Neural progenitor cell (in vitro differentiated cells): ENCODE results near the gene HIBADH. TPM values are rescaled to one million over a fixed set of nuclear protein-coding genes. Genes with fewer than 3 reads are reported as not detected.

Experiments
- DNase-seq: peaks from one replicate; pipeline ENCODE4 v3.0.0-alpha.2; 2016; ENCODE audit warnings: low spot score
- H2AFZ ChIP-seq: fragments of 200-600 bp; sonication (generic); replicated peaks from 2 replicates; pipeline ENCODE4 v1.6.1; 2016; ENCODE audit warnings: antibody characterized with exemption
- H3F3A ChIP-seq: fragments of 200-600 bp; sonication (generic); 2 replicates; pipeline ENCODE4 v1.6.1; 2016; ENCODE audit warnings: antibody characterized with exemption, low read depth
- H3K27ac ChIP-seq: fragments of 200-600 bp; sonication (generic); 2 replicates; pipeline ENCODE4 v1.5.1; 2016; ENCODE audit warnings: mild to moderate bottlenecking
- H3K27me3 ChIP-seq: fragments of 200-600 bp; sonication (generic); 2 replicates; pipeline ENCODE4 v1.6.1; 2016; ENCODE audit warnings: mild to moderate bottlenecking, moderate library complexity
- H3K36me3 ChIP-seq: fragments of 200-600 bp; sonication (generic); 2 replicates; pipeline ENCODE4 v1.5.1; 2016
- H3K4me1 ChIP-seq: fragments of 200-600 bp; sonication (generic); 2 replicates; pipeline ENCODE4 v1.6.1; 2016; ENCODE audit warnings: mixed run types
- H3K4me2 ChIP-seq: fragments of 200-600 bp; sonication (generic); 2 replicates; pipeline ENCODE4 v1.6.1; 2016
- H3K4me3 ChIP-seq: fragments of 200-600 bp; sonication (generic); 2 replicates; pipeline ENCODE4 v1.5.1; 2016
- H3K79me2 ChIP-seq: fragments of 200-600 bp; sonication (generic); 2 replicates; pipeline ENCODE4 v1.6.1; 2016; ENCODE audit warnings: low read depth
- H3K9ac ChIP-seq: fragments of 200-600 bp; sonication (generic); 2 replicates; pipeline ENCODE4 v1.6.1; 2016
- H3K9me3 ChIP-seq: fragments of 200-600 bp; sonication (generic); 2 replicates; pipeline ENCODE4 v1.5.1; 2016; ENCODE audit warnings: low read depth
- H4K20me1 ChIP-seq: fragments of 200-600 bp; sonication (generic); 2 replicates; pipeline ENCODE4 v1.6.1; 2016; ENCODE audit warnings: low read depth
- H3K27ac Mint-ChIP-seq: 3 replicates; pipeline ENCODE4 v1.8.0; 2021; ENCODE audit warnings: mixed read lengths
- H3K27me3 Mint-ChIP-seq: 2 replicates; pipeline ENCODE4 v1.8.0; 2022; ENCODE audit warnings: low read depth, mild to moderate bottlenecking, inconsistent platforms, moderate library complexity, mixed read lengths; ENCODE audit not compliant: insufficient read depth
- H3K36me3 Mint-ChIP-seq: 3 replicates; pipeline ENCODE4 v1.8.0; 2021; ENCODE audit warnings: mixed read lengths
- H3K4me1 Mint-ChIP-seq: 3 replicates; pipeline ENCODE4 v1.8.0; 2021; ENCODE audit warnings: mixed read lengths
- H3K4me3 Mint-ChIP-seq: 3 replicates; pipeline ENCODE4 v1.8.0; 2021; ENCODE audit warnings: mild to moderate bottlenecking, moderate library complexity, mixed read lengths
- H3K9me3 Mint-ChIP-seq: 3 replicates; pipeline ENCODE4 v1.8.0; 2020; ENCODE audit warnings: mixed read lengths
- EZH2 ChIP-seq: fragments of 200-600 bp; sonication (generic); IDR thresholded peaks from 2 replicates; pipeline ENCODE4 v1.6.1; 2017; ENCODE audit warnings: antibody characterized with exemption, mild to moderate bottlenecking, moderate library complexity
- EZH2phosphoT487 ChIP-seq: fragments of 200-600 bp; sonication (generic); IDR thresholded peaks from 2 replicates; pipeline ENCODE4 v1.6.1; 2017; ENCODE audit warnings: antibody characterized with exemption
- total RNA-seq: library from RNA; depleted of rRNA; stranded (reverse); fragments of >200 nt; gene quantifications from 2 replicates; pipeline ENCODE4 v1.2.3, GENCODE V29; 2015; ENCODE audit warnings: low replicate concordance
- TF ChIP-seq, protein P1 (sequence below): fragments of 200-600 bp; sonication (generic); IDR thresholded peaks from 2 replicates; pipeline ENCODE4 v1.5.1; 2017; ENCODE audit warnings: antibody characterized with exemption, mild to moderate bottlenecking

HIBADH gene
- total RNA-seq, 1 donor from 2014 or later, result 88.6 TPM

DNA sequence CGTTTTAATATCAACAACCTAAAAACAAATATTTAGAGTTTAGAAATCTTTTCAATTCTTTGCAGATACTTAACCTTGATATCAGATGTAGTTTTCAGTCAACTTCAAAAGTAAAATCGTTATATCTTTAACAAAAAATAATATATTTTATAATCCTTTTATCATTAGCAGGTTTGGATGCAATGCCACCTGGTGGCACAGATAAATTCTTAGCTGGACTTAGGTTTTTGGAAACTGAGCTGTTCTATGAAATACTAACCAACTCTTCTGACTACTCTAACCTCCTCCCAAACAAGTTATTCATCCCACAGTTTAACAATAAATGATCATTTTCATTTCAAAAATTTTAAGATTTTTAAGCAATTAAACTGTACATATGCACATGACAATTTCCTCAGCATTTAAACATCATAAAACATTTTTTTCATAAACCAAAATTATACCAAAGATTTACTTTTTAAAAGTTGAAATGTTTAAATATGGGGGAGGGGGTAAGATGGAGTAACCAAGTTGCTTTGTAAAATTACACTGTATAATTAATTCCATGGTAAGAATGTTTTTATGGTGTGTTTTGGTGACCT is 56.9 kb downstream of the HIBADH start:
- H3K27me3 Mint-ChIP-seq, result no peaks in the 10 kb centered on the region
- peak overlapping the region; percentile 54 for H3K4me3 Mint-ChIP-seq
- peaks cover 7% of the 10 kb centered on the region for H3K36me3 Mint-ChIP-seq
- Histone ChIP-seq H3K4me2 (no peak overlapping the region), H2AFZ (no peak overlapping the region), H3K9me3 (no peaks in the 10 kb centered on the region), H3K9ac (no peak overlapping the region), H3K27me3 (no peaks in the 10 kb centered on the region), H3F3A (peaks cover 31% of the 10 kb centered on the region), H4K20me1 (peaks cover 13% of the 10 kb centered on the region), H3K27ac (no peak overlapping the region), H3K4me1 (peaks cover 53% of the 10 kb centered on the region), H3K79me2 (peaks cover 42% of the 10 kb centered on the region), H3K36me3 (no peaks in the 10 kb centered on the region), H3K4me3 (no peak overlapping the region)
- DNase-seq, result peak; percentile 18
- H3K9me3 Mint-ChIP-seq, result no peaks in the 10 kb centered on the region
- TF ChIP-seq, protein P1, sequence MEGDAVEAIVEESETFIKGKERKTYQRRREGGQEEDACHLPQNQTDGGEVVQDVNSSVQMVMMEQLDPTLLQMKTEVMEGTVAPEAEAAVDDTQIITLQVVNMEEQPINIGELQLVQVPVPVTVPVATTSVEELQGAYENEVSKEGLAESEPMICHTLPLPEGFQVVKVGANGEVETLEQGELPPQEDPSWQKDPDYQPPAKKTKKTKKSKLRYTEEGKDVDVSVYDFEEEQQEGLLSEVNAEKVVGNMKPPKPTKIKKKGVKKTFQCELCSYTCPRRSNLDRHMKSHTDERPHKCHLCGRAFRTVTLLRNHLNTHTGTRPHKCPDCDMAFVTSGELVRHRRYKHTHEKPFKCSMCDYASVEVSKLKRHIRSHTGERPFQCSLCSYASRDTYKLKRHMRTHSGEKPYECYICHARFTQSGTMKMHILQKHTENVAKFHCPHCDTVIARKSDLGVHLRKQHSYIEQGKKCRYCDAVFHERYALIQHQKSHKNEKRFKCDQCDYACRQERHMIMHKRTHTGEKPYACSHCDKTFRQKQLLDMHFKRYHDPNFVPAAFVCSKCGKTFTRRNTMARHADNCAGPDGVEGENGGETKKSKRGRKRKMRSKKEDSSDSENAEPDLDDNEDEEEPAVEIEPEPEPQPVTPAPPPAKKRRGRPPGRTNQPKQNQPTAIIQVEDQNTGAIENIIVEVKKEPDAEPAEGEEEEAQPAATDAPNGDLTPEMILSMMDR, result peak; percentile 55
- TF ChIP-seq EZH2 (no peak), EZH2phosphoT487 (no peak)
- H3K27ac Mint-ChIP-seq, result peak overlapping the region; percentile 74
- peaks cover 53% of the 10 kb centered on the region for H3K4me1 Mint-ChIP-seq

DNA sequence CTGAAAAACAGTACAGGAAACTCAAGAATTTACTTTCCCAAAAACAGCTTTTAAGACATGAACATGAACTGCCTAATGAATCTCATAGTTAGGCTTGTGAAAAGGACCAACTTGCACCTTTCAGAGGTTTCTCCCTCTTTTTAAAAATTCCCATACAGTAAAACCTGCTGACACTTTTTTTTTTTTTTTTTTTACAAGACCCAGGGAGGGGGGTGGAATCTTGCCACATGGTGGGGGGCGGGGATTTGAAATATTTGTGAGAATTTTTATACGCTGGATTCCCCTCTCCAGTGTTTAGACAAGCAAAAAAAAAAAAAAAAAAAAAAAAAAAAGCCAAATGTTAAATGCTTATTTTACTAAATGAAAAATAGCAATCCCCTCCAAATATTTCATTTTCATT is 57.4 kb downstream of the HIBADH start:
- H3K4me3 ChIP-seq, result no peak overlapping the region
- peaks cover 51% of the 10 kb centered on the region for H3K4me1 Mint-ChIP-seq
- peaks cover 6% of the 10 kb centered on the region for H3K36me3 Mint-ChIP-seq
- no peaks in the 10 kb centered on the region for H3K9me3 Mint-ChIP-seq
- H3K27me3 ChIP-seq, result no peaks in the 10 kb centered on the region
- H3K27me3 Mint-ChIP-seq, result no peaks in the 10 kb centered on the region
- H2AFZ ChIP-seq, result no peak overlapping the region
- peaks cover 11% of the 10 kb centered on the region for H4K20me1 ChIP-seq
- H3K9ac ChIP-seq, result no peak overlapping the region
- no peak for DNase-seq
- H3K36me3 ChIP-seq, result no peaks in the 10 kb centered on the region
- H3K4me1 ChIP-seq, result peaks cover 55% of the 10 kb centered on the region
- peak overlapping the region; percentile 79 for H3K4me2 ChIP-seq
- TF ChIP-seq, protein P1, result no peak
- TF ChIP-seq EZH2phosphoT487, result no peak
- no peak for TF ChIP-seq EZH2
- H3F3A ChIP-seq, result peaks cover 31% of the 10 kb centered on the region
- H3K27ac ChIP-seq, result no peak overlapping the region
- H3K9me3 ChIP-seq, result no peaks in the 10 kb centered on the region
- peaks cover 42% of the 10 kb centered on the region for H3K79me2 ChIP-seq
- peak overlapping the region; percentile 58 for H3K4me3 Mint-ChIP-seq
- H3K27ac Mint-ChIP-seq, result peak overlapping the region; percentile 33

DNA sequence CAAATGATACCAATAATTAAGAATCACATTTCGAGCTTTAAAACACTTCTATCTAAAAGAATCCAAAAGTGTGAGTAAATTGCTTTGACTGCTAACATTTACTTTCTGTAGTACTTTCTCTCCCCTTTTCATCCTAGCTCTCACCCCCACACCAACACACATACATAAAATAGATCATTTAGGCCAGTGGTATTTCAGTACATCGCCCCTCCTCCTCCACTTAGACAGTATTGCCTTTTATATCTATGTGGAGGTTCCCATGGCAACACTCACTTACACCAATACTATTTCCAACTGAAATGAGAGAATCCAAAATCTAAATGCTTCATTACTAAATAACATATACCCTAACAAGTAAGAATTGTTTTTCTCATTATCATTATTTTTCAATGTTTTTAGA is 58.9 kb downstream of the HIBADH start:
- H3K27me3 Mint-ChIP-seq, result no peaks in the 10 kb centered on the region
- H3K4me1 Mint-ChIP-seq, result peaks cover 51% of the 10 kb centered on the region
- H3K36me3 Mint-ChIP-seq, result peaks cover 10% of the 10 kb centered on the region
- DNase-seq, result peak; percentile 19
- H3K4me3 Mint-ChIP-seq, result peak overlapping the region; percentile 67
- H3K9me3 ChIP-seq, result no peaks in the 10 kb centered on the region
- no peak overlapping the region for H2AFZ ChIP-seq
- H3K9me3 Mint-ChIP-seq, result no peaks in the 10 kb centered on the region
- H3K4me3 ChIP-seq, result peak overlapping the region; percentile 30
- H3F3A ChIP-seq, result peaks cover 31% of the 10 kb centered on the region
- peak overlapping the region; percentile 76 for H3K27ac Mint-ChIP-seq
- H4K20me1 ChIP-seq, result peaks cover 11% of the 10 kb centered on the region
- peaks cover 55% of the 10 kb centered on the region for H3K4me1 ChIP-seq
- H3K36me3 ChIP-seq, result no peaks in the 10 kb centered on the region
- H3K27me3 ChIP-seq, result no peaks in the 10 kb centered on the region
- H3K4me2 ChIP-seq, result peak overlapping the region; percentile 79
- H3K79me2 ChIP-seq, result peaks cover 42% of the 10 kb centered on the region
- H3K27ac ChIP-seq, result peak overlapping the region; percentile 78
- TF ChIP-seq EZH2 (no peak), EZH2phosphoT487 (no peak)
- TF ChIP-seq, protein P1, result no peak
- H3K9ac ChIP-seq, result no peak overlapping the region
